Cardiac muscle cell (in vitro differentiated cells and primary cell): ENCODE results near the gene CAPN9. TPM values are rescaled to one million over a fixed set of nuclear protein-coding genes. Genes with fewer than 3 reads are reported as not detected.

Source experiments
- DNase-seq, 2 donors: peaks; one replicate each; pipeline versions ENCODE4 v3.0.0 to v3.0.0-alpha.2; 2010 to 2017; ENCODE audit warnings: low read depth in 1 of 2, low spot score in 1 of 2
- H3K27ac ChIP-seq: fragments of 200-600 bp; sonication (generic); 2 replicates; pipeline ENCODE4 v1.5.1; 2016
- H3K27me3 ChIP-seq: fragments of 200-600 bp; sonication (generic); 2 replicates; pipeline ENCODE4 v1.6.0; 2016; ENCODE audit warnings: control low read depth
- H3K36me3 ChIP-seq: fragments of 200-600 bp; sonication (generic); 2 replicates; pipeline ENCODE4 v1.5.1; 2016; ENCODE audit warnings: control low read depth
- H3K4me1 ChIP-seq: fragments of 200-600 bp; sonication (generic); 2 replicates; pipeline ENCODE4 v1.8.1; 2017; ENCODE audit warnings: low read depth, mild to moderate bottlenecking, mixed run types
- H3K4me3 ChIP-seq: fragments of 200-600 bp; sonication (generic); 2 replicates; pipeline ENCODE4 v1.5.1; 2016; ENCODE audit warnings: mild to moderate bottlenecking
- H3K9me3 ChIP-seq: fragments of 200-600 bp; sonication (generic); 2 replicates; pipeline ENCODE4 v1.5.1; 2017; ENCODE audit warnings: low read depth, mild to moderate bottlenecking, control low read depth
- CTCF ChIP-seq: IDR thresholded peaks from 2 replicates; pipeline ENCODE4 v1.5.1; 2012; ENCODE audit warnings: low read depth, mild to moderate bottlenecking, low read length
- polyA plus RNA-seq: library from polyadenylated mRNA; unstranded; fragments of >200 nt; fragmentation: Nextera tagmentation; extraction: Ambion mirVana; gene quantifications from 2 replicates; pipeline ENCODE4 v1.2.1, GENCODE V29; 2016
- total RNA-seq: library from RNA; depleted of rRNA; stranded (reverse); fragments of >200 nt; gene quantifications from 2 replicates; pipeline ENCODE4 v1.2.3, GENCODE V29; 2016

Gene CAPN9
- total and polyA plus RNA-seq, 2 experiments from 2014 or later = 0.12 to 0.87 TPM

- no peak overlapping the region for H3K4me3 ChIP-seq
- no peak for DNase-seq
- no peaks in the 10 kb centered on the region for H3K27me3 ChIP-seq
- no peak for TF ChIP-seq CTCF
- peaks cover 3% of the 10 kb centered on the region for H3K36me3 ChIP-seq
- peaks cover 48% of the 10 kb centered on the region for H3K4me1 ChIP-seq
- H3K27ac ChIP-seq = peak overlapping the region; percentile 97
- no peaks in the 10 kb centered on the region for H3K9me3 ChIP-seq
These were observed 103.4 kb downstream of the CAPN9 start for GRCh38 chr1:230850547-230850946.

DNA sequence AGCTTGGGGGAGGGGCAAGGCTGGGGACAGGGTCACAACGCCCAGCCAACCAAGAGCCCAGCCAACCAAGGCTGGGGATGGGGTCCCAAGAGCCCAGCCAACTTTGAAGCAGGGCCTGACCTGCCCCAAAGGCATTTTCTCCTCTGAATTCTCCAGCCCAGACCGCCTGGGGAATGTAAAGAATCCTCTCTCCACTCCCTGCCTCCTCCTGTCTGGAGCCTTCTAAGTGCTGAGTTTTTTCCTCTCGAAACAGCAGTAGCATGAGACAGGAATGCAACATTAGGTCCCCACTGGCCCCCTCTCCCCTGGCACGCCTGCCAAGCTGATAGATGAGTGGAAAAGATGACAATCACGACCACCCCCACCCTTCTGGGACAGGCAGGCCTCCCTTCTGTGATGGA is 104.1 kb downstream of the CAPN9 start:
- Histone ChIP-seq H3K4me1 (peaks cover 48% of the 10 kb centered on the region), H3K4me3 (no peak overlapping the region), H3K36me3 (peaks cover 3% of the 10 kb centered on the region), H3K27me3 (no peaks in the 10 kb centered on the region), H3K27ac (peak overlapping the region; percentile 97), H3K9me3 (no peaks in the 10 kb centered on the region)
- peak; percentile 74 to 90 for DNase-seq
- no peak for TF ChIP-seq CTCF

Other genes starting within 250 kb of the CAPN9 start
- 23.2 and 25.7 TPM in 2 replicates for gene COG2, start 104.9 kb upstream of the CAPN9 start, total RNA-seq
- 27.4 and 28.7 TPM in 2 replicates for gene COG2, start 104.9 kb upstream of the CAPN9 start, polyA plus RNA-seq
- gene AGT, start 33.3 kb upstream of the CAPN9 start, total RNA-seq = 16.3 and 16.6 TPM in 2 replicates
- 19.5 and 23.8 TPM in 2 replicates for gene AGT, start 33.3 kb upstream of the CAPN9 start, polyA plus RNA-seq
- gene C1orf198, start 121.1 kb downstream of the CAPN9 start, total RNA-seq = 67.6 and 68.8 TPM in 2 replicates
- gene C1orf198, start 121.1 kb downstream of the CAPN9 start, polyA plus RNA-seq = 54.7 and 59.0 TPM in 2 replicates
- gene TTC13, start 231.5 kb downstream of the CAPN9 start, total RNA-seq = 9.1 and 16.3 TPM in 2 replicates
- 7.1 and 13.0 TPM in 2 replicates for gene TTC13, start 231.5 kb downstream of the CAPN9 start, polyA plus RNA-seq
- gene ARV1, start 231.7 kb downstream of the CAPN9 start, total RNA-seq = 18.4 and 21.1 TPM in 2 replicates
- 34.9 and 40.3 TPM in 2 replicates for gene ARV1, start 231.7 kb downstream of the CAPN9 start, polyA plus RNA-seq